Measurements from ENCODE around the gene RASGRP3.

DNA sequence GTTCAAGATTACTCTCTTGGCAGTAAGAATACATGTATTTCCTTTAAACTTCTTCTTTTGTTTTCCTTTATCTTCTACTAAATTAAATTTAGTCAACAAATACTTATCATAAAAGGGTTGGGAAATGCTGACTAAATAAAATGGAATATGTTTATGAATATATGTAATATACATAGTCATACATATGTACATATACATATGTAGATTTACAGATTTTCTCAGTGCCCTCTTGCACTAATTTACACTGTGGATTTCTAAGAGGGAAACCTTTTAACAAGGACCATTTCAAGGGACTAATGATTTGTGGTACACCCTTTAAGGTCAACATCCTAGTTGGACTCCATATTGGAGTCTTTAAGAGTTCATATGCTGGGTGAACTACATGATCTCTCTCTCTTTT, 85.4 kb downstream of the RASGRP3 start:
- TF ChIP-seq EZH2 (IDR thresholded peaks at IDR 0.05; ENCODE audit: insufficient read depth, poor library complexity, severe bottlenecking) (no peak), EZH2phosphoT487 (IDR thresholded peaks at IDR 0.05; ENCODE audit: insufficient read depth, low read depth) (no peak)
